WTC11 (cell line): ENCODE results near the gene SELENOS. TPM values are rescaled to one million over a fixed set of nuclear protein-coding genes. Genes with fewer than 3 reads are reported as not detected.

Experiments used
- ATAC-seq: fragments of 200-7000 bp; cut with Tn5 transposase; 2 replicates; pipeline ENCODE4 v1.10.0; 2021; ENCODE audit warnings: mild to moderate bottlenecking, moderate library complexity
- CTCF ChIA-PET: fragments of 300-600 bp; sonication (Branson Sonifier 250); formaldehyde crosslinking; loops from one replicate; lab custom pipeline; 2021; ENCODE audit warnings: antibody characterized with exemption; lab: Charles Lee
- POLR2A ChIA-PET: fragments of 350-600 bp; sonication (Branson Sonifier 250); formaldehyde crosslinking; loops from one replicate; lab custom pipeline; 2021; ENCODE audit warnings: antibody characterized with exemption; lab: Charles Lee
- DNase-seq: peaks from one replicate; pipeline ENCODE4 v3.0.0; 2021; ENCODE audit warnings: low spot score
- H3K27ac Mint-ChIP-seq: 2 replicates; pipeline ENCODE4 v1.8.0; 2021; ENCODE audit warnings: mixed read lengths
- H3K27me3 Mint-ChIP-seq: 2 replicates; pipeline ENCODE4 v1.8.0; 2021; ENCODE audit warnings: low read depth, mild to moderate bottlenecking, moderate library complexity, mixed read lengths
- H3K36me3 Mint-ChIP-seq: 2 replicates; pipeline ENCODE4 v1.8.0; 2021; ENCODE audit warnings: mixed read lengths
- H3K4me1 Mint-ChIP-seq: 2 replicates; pipeline ENCODE4 v1.8.0; 2022; ENCODE audit warnings: mixed read lengths
- H3K4me3 Mint-ChIP-seq: 2 replicates; pipeline ENCODE4 v1.8.0; 2021; ENCODE audit warnings: mild to moderate bottlenecking, moderate library complexity, mixed read lengths
- H3K9me3 Mint-ChIP-seq: 2 replicates; pipeline ENCODE4 v1.8.0; 2021; ENCODE audit warnings: mixed read lengths
- CDX4 ChIP-seq: fragments of 250-450 bp; sonication (Bioruptor Pico); IDR thresholded peaks from 2 replicates; pipeline ENCODE4 v1.9.0; 2021; ENCODE audit warnings: moderate library complexity, mild to moderate bottlenecking, inconsistent platforms, borderline replicate concordance
- CREB1 ChIP-seq: sonication (generic); formaldehyde crosslinking; IDR thresholded peaks from 2 replicates; pipeline ENCODE4 v1.8.0; 2023; ENCODE audit warnings: mild to moderate bottlenecking, missing genetic modification reagents
- EMX1 ChIP-seq: fragments of 250-450 bp; sonication (Bioruptor Pico); IDR thresholded peaks from 2 replicates; pipeline ENCODE4 v1.8.0; 2021; ENCODE audit warnings: mild to moderate bottlenecking
- ESRRA ChIP-seq: sonication (generic); formaldehyde crosslinking; IDR thresholded peaks from 2 replicates; pipeline ENCODE4 v1.8.1; 2022; ENCODE audit warnings: mild to moderate bottlenecking, missing genetic modification reagents, borderline replicate concordance
- FOXK1 ChIP-seq: sonication (generic); formaldehyde crosslinking; IDR thresholded peaks from 2 replicates; pipeline ENCODE4 v1.8.0; 2022; ENCODE audit warnings: mild to moderate bottlenecking, moderate library complexity, missing genetic modification reagents
- GTF2I ChIP-seq: fragments of 250-450 bp; sonication (Bioruptor Pico); conservative IDR thresholded peaks from 2 replicates; pipeline ENCODE4 v1.4.0; 2021; ENCODE audit warnings: mild to moderate bottlenecking
- HMGA2 ChIP-seq: fragments of 250-450 bp; sonication (Bioruptor Pico); IDR thresholded peaks from 2 replicates; pipeline ENCODE4 v1.4.0; 2021; ENCODE audit warnings: mild to moderate bottlenecking, moderate library complexity
- RELA ChIP-seq: sonication (generic); formaldehyde crosslinking; IDR thresholded peaks from 2 replicates; pipeline ENCODE4 v1.8.1; 2022; ENCODE audit warnings: missing genetic modification reagents, mild to moderate bottlenecking, borderline replicate concordance
- TEAD1 ChIP-seq: sonication (generic); formaldehyde crosslinking; IDR thresholded peaks from 2 replicates; pipeline ENCODE4 v1.8.0; 2022; ENCODE audit warnings: mild to moderate bottlenecking, missing genetic modification reagents
- ZNF317 ChIP-seq: sonication (generic); formaldehyde crosslinking; IDR thresholded peaks from 2 replicates; pipeline ENCODE4 v1.8.1; 2023; ENCODE audit warnings: low read depth, mild to moderate bottlenecking, moderate library complexity, missing genetic modification reagents, borderline replicate concordance
- ZNF416 ChIP-seq: fragments of 250-450 bp; sonication (Bioruptor Pico); IDR thresholded peaks from 2 replicates; pipeline ENCODE4 v1.9.0; 2021; ENCODE audit warnings: mild to moderate bottlenecking, inconsistent platforms
- total RNA-seq: library from RNA; stranded (reverse); gene quantifications from 3 replicates; pipeline ENCODE4 v1.2.3, GENCODE V29; 2021
- TF ChIP-seq, protein P1 (sequence below): sonication (generic); formaldehyde crosslinking; conservative IDR thresholded peaks from 2 replicates; pipeline ENCODE4 v1.8.1; 2023; ENCODE audit warnings: mild to moderate bottlenecking, low read depth, missing genetic modification reagents, moderate library complexity

The SELENOS gene
- total RNA-seq, 1 experiment from 2014 or later = 43.8 TPM

- TF ChIP-seq CDX4 (CRISPR knock-in tag) = no peak
Measured at GRCh38 chr15:101248274-101248673, 29.0 kb downstream of the SELENOS start (continued).

DNA sequence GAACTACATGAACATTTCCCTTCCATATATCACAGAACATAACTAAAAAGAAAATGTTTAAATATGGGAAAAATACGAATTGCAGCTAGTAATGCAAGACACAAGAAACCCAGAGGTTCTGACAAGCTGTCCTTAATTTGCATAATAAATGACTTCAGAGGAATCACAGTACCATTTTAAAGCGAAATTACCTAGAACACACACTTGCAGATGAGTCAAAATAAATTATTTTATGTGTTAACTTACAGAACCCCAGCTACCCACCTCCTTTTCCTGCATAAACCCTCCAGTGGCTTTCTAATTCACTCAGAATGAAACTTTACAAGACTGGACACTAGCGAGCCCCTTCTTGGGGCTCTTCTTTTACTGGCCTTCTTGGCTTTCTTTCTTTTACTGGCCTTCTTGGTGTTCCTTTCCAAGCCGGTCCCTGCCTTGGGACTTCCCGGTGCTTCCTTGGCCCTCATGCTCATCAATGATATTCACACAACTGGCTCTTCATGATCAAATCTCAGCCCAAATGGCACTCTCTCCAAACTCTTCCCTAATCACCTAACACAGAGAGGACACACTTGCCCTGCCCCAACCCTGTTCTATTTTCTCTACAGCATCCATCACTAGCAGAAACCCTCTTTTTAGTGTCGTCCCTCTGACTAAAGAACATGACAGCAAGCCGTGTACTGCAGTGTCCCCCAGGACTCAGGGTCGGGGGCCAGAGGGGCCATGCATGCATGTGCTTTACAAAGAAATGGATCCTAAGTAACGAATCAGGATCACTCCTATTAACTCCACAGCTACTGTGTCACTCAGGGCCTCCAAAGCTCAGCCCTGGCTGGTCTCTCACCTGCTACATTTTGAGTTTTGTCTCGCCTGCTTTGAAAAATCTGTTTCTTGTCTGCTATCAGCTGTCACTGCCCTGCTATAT, 30.2 kb downstream of the SELENOS start:
- no peaks in the 10 kb centered on the region for H3K27me3 Mint-ChIP-seq
- DNase-seq = no peak
- peaks cover 78% of the 10 kb centered on the region for H3K4me1 Mint-ChIP-seq
- POLR2A ChIA-PET = interaction anchor here (0.5 kb wide), 1 partner anchor 302 kb away, joined by 6 read pairs; no protein-coding TSS in a partner anchor
- ATAC-seq = no peak
- H3K4me3 Mint-ChIP-seq = peak overlapping the region; percentile 7; the same call in 1 of the 2 replicates
- no peak overlapping the region for H3K27ac Mint-ChIP-seq
- TF ChIP-seq CREB1 (CRISPR knock-in tag) = no peak
- CTCF ChIA-PET = interaction anchor here (0.6 to 4.7 kb wide), 3 partner anchors 94 to 239 kb away, joined by 3 to 20 read pairs (median 3); no protein-coding TSS in a partner anchor
- peaks cover 14% of the 10 kb centered on the region; the same call in 1 of the 2 replicates for H3K36me3 Mint-ChIP-seq
- H3K9me3 Mint-ChIP-seq = no peaks in the 10 kb centered on the region

- DNase-seq (no peak), ATAC-seq (no peak)
- Mint-ChIP-seq H3K4me1 (peaks cover 80% of the 10 kb centered on the region), H3K9me3 (no peaks in the 10 kb centered on the region), H3K27me3 (no peaks in the 10 kb centered on the region), H3K36me3 (peaks cover 14% of the 10 kb centered on the region; the same call in 1 of the 2 replicates), H3K4me3 (no peak overlapping the region)
- TF ChIP-seq GTF2I (CRISPR knock-in tag) = no peak
- no peak for TF ChIP-seq EMX1 (CRISPR knock-in tag)
- TF ChIP-seq CREB1 (CRISPR knock-in tag) = no peak
- no peak for TF ChIP-seq TEAD1 (CRISPR knock-in tag)
- no peak for TF ChIP-seq ESRRA (CRISPR knock-in tag)
- TF ChIP-seq, all 79 proteins: peak for 0
- ChIA-PET CTCF (interaction anchor here (1.0 to 4.7 kb wide), 2 partner anchors 94 to 239 kb away, joined by 3 to 20 read pairs; no protein-coding TSS in a partner anchor), POLR2A (no interaction called here)
- no peak overlapping the region for H3K27ac Mint-ChIP-seq
Measured at GRCh38 chr15:101246391-101246790, 30.9 kb downstream of the SELENOS start.

- ATAC-seq = no peak
- Mint-ChIP-seq H3K27me3 (no peaks in the 10 kb centered on the region), H3K9me3 (no peaks in the 10 kb centered on the region), H3K36me3 (peaks cover 14% of the 10 kb centered on the region; the same call in 1 of the 2 replicates), H3K4me1 (peaks cover 88% of the 10 kb centered on the region), H3K27ac (peak overlapping the region; percentile 39), H3K4me3 (peak overlapping the region; percentile 4; the same call in 1 of the 2 replicates)
- POLR2A ChIA-PET = no interaction called here
- TF ChIP-seq ZNF416 (CRISPR knock-in tag) (no peak), HMGA2 (CRISPR knock-in tag) (no peak), RELA (CRISPR knock-in tag) (no peak), ZNF317 (no peak), FOXK1 (no peak)
- TF ChIP-seq, protein P1, sequence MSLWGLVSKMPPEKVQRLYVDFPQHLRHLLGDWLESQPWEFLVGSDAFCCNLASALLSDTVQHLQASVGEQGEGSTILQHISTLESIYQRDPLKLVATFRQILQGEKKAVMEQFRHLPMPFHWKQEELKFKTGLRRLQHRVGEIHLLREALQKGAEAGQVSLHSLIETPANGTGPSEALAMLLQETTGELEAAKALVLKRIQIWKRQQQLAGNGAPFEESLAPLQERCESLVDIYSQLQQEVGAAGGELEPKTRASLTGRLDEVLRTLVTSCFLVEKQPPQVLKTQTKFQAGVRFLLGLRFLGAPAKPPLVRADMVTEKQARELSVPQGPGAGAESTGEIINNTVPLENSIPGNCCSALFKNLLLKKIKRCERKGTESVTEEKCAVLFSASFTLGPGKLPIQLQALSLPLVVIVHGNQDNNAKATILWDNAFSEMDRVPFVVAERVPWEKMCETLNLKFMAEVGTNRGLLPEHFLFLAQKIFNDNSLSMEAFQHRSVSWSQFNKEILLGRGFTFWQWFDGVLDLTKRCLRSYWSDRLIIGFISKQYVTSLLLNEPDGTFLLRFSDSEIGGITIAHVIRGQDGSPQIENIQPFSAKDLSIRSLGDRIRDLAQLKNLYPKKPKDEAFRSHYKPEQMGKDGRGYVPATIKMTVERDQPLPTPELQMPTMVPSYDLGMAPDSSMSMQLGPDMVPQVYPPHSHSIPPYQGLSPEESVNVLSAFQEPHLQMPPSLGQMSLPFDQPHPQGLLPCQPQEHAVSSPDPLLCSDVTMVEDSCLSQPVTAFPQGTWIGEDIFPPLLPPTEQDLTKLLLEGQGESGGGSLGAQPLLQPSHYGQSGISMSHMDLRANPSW = no peak
- no peak for DNase-seq
- CTCF ChIA-PET = interaction anchor here (1.1 to 4.7 kb wide), 6 partner anchors 11 to 237 kb away, joined by 3 to 20 read pairs (median 4); no protein-coding TSS in a partner anchor
Measured at GRCh38 chr15:101244889-101245668, 32.2 kb downstream of the SELENOS start.
